ENCODE measurements around the gene NUCKS1. TPM values are rescaled to one million over a fixed set of nuclear protein-coding genes. Genes with fewer than 3 reads are reported as not detected.

The NUCKS1 gene
- 100 to 1,000 TPM; 117 to 123 TPM for total RNA-seq

- H3K9ac ChIP-seq (ENCODE audit: low read depth in 2 of 2, low read length in 2 of 2) = peak within 1 kb of the TSS; percentile 82 to 85
- intact Hi-C loops (cut with DNase I) = no loop called here
- H3K4me3 ChIP-seq = peak within 1 kb of the TSS; percentile 64
- no peaks in the 10 kb centered on the region for H3K36me3 ChIP-seq
- H3K27me3 ChIP-seq = no peaks in the 10 kb centered on the region
- TF ChIP-seq CTCF (IDR thresholded peaks at IDR 0.05) = no peak
- peaks cover 7% of the 10 kb centered on the region for H3K4me1 ChIP-seq
- DNase-seq = peak; percentile 98
- peak within 1 kb of the TSS; percentile 89 for H3K27ac ChIP-seq
- H3K9me3 ChIP-seq = no peaks in the 10 kb centered on the region
Measured at GRCh38 chr1:205750138-205751035, at the start of gene NUCKS1. Gene NUCKS1, minus strand, starts transcription at chr1:205750182. Its CDS starts 209 bp downstream, at chr1:205749973.

- Histone ChIP-seq H3K9me3 (no peaks in the 10 kb centered on the region), H3K4me1 (no peaks in the 10 kb centered on the region), H3K27me3 (no peaks in the 10 kb centered on the region), H3K27ac (no peak overlapping the region), H3K36me3 (no peaks in the 10 kb centered on the region), H3K4me3 (no peak overlapping the region), H3K9ac (ENCODE audit: low read depth in 2 of 2, low read length in 2 of 2) (no peak overlapping the region)
- intact Hi-C loops (cut with DNase I) = no loop called here
- TF ChIP-seq CTCF (IDR thresholded peaks at IDR 0.05) = no peak
- DNase-seq = no peak
Measured at GRCh38 chr1:205798577-205798976, 48.6 kb upstream of the NUCKS1 start.

GRCh38 chr1:205797168-205797567 lies 47.2 kb upstream of the NUCKS1 start:
- H3K36me3 ChIP-seq = no peaks in the 10 kb centered on the region
- H3K4me1 ChIP-seq = no peaks in the 10 kb centered on the region
- no peaks in the 10 kb centered on the region for H3K27me3 ChIP-seq
- no peak overlapping the region for H3K4me3 ChIP-seq
- no peaks in the 10 kb centered on the region for H3K9me3 ChIP-seq
- H3K27ac ChIP-seq = no peak overlapping the region
- no peak for DNase-seq
- intact Hi-C loops (cut with DNase I) = no loop called here
- H3K9ac ChIP-seq (ENCODE audit: low read depth in 2 of 2, low read length in 2 of 2) = no peak overlapping the region
- TF ChIP-seq CTCF (IDR thresholded peaks at IDR 0.05) = no peak

- TF ChIP-seq CTCF (IDR thresholded peaks at IDR 0.05) = no peak
- intact Hi-C loops (cut with DNase I) = loop anchor here (5.0 kb wide), 1 partner anchor 113 kb away; no protein-coding TSS in a partner anchor
- Histone ChIP-seq H3K27ac (no peak overlapping the region), H3K4me3 (no peak overlapping the region), H3K27me3 (no peaks in the 10 kb centered on the region), H3K9ac (ENCODE audit: low read depth in 2 of 2, low read length in 2 of 2) (no peak overlapping the region), H3K36me3 (no peaks in the 10 kb centered on the region), H3K9me3 (no peaks in the 10 kb centered on the region), H3K4me1 (no peaks in the 10 kb centered on the region)
- no peak for DNase-seq
Measured at GRCh38 chr1:205794011-205794730, 44.2 kb upstream of the NUCKS1 start.

- no peak overlapping the region for H3K27ac ChIP-seq
- H3K36me3 ChIP-seq = no peaks in the 10 kb centered on the region
Measured at GRCh38 chr1:205792961-205793673, 43.1 kb upstream of the NUCKS1 start.

More at GRCh38 chr1:205792961-205793673, 43.1 kb upstream of the NUCKS1 start:
- Histone ChIP-seq H3K4me1 (no peaks in the 10 kb centered on the region), H3K27me3 (no peaks in the 10 kb centered on the region), H3K4me3 (no peak overlapping the region), H3K9me3 (no peaks in the 10 kb centered on the region), H3K9ac (ENCODE audit: low read depth in 2 of 2, low read length in 2 of 2) (no peak overlapping the region)
- DNase-seq = no peak
- TF ChIP-seq CTCF (IDR thresholded peaks at IDR 0.05) = no peak
- intact Hi-C loops (cut with DNase I) = loop anchor here (5.0 kb wide), 1 partner anchor 114 kb away; no protein-coding TSS in a partner anchor
